Spinal cord (tissue), 10 donors: Measurements from ENCODE around the gene CDH13. TPM values are rescaled to one million over a fixed set of nuclear protein-coding genes. Genes with fewer than 3 reads are reported as not detected.

ENCODE experiments used
- DNase-seq, 6 donors: peaks; one replicate each; pipeline versions ENCODE4 v3.0.0 to v3.0.0-alpha.2; 2013 to 2015; ENCODE audit warnings: low spot score in 6 of 6, low read depth in 4 of 6
- H3K27ac ChIP-seq: one replicate; pipeline ENCODE4 v1.5.1; 2013; ENCODE audit warnings: low read depth, low read length, control low read depth
- H3K27me3 ChIP-seq: one replicate; pipeline ENCODE4 v1.6.1; 2013; ENCODE audit warnings: low read length; ENCODE audit not compliant: control insufficient read depth, insufficient read depth
- H3K36me3 ChIP-seq: one replicate; pipeline ENCODE4 v1.6.1; 2013; ENCODE audit warnings: low read length; ENCODE audit not compliant: control insufficient read depth, insufficient read depth
- H3K4me1 ChIP-seq: one replicate; pipeline ENCODE4 v1.6.1; 2013; ENCODE audit warnings: low read length; ENCODE audit not compliant: control insufficient read depth, insufficient read depth
- H3K4me3 ChIP-seq: one replicate; pipeline ENCODE4 v1.5.1; 2013; ENCODE audit warnings: low read depth, low read length, control low read depth
- H3K9me3 ChIP-seq: one replicate; pipeline ENCODE4 v1.6.1; 2013; ENCODE audit warnings: low read length; ENCODE audit not compliant: control insufficient read depth, insufficient read depth
- WGBS: methylation state at CpG from one replicate; pipeline ENCODE4 v1.1.5; 2013; ENCODE audit warnings: missing lambda C conversion rate; ENCODE audit not compliant: insufficient coverage; 5-methylcytosine and 5-hydroxymethylcytosine counted together
- polyA plus RNA-seq, 2 donors: library from polyadenylated mRNA; unstranded; fragments of 120-200 nt; gene quantifications; one replicate each; pipeline ENCODE4 v1.2.1, GENCODE V29; 2013; ENCODE audit not compliant: insufficient read length in 2 of 2
- total RNA-seq, 2 donors: library from RNA; depleted of rRNA in 1 of 2; stranded (reverse); fragments of 120-200 nt in 1 of 2; fragments of >200 nt in 1 of 2; gene quantifications; one replicate each; pipeline versions ENCODE4 v1.2.3 to v1.2.4, GENCODE V29; 2013 to 2014
- donor health status: healthy.

CDH13 gene
- total and polyA plus RNA-seq, 4 donors = 34.5 to 82.3 (median 76.4) TPM

- no peak overlapping the region for H3K27ac ChIP-seq
- WGBS = 60% methylated on average over 7 of the region's 9 CpGs
- no peaks in the 10 kb centered on the region for H3K4me1 ChIP-seq
- no peaks in the 10 kb centered on the region for H3K9me3 ChIP-seq
- peak in 1 of 6 donors; percentile 60 for DNase-seq
- no peaks in the 10 kb centered on the region for H3K27me3 ChIP-seq
- H3K36me3 ChIP-seq = no peaks in the 10 kb centered on the region
- no peak overlapping the region for H3K4me3 ChIP-seq
Measured at GRCh38 chr16:83733301-83733700, 1106.5 kb downstream of the CDH13 start.

GRCh38 chr16:83734136-83734535 is 1107.4 kb downstream of the CDH13 start:
- H3K36me3 ChIP-seq = no peaks in the 10 kb centered on the region
- H3K27me3 ChIP-seq = no peaks in the 10 kb centered on the region
- no peak overlapping the region for H3K27ac ChIP-seq
- H3K4me1 ChIP-seq = no peaks in the 10 kb centered on the region
- H3K9me3 ChIP-seq = no peaks in the 10 kb centered on the region
- H3K4me3 ChIP-seq = no peak overlapping the region
- WGBS = 88% methylated on average over 2 of the region's 5 CpGs
- DNase-seq = no peak

- DNase-seq = peak in 2 of 6 donors; percentile 30 to 69
- WGBS = 48% methylated on average over 3 of the region's 11 CpGs
- H3K36me3 ChIP-seq = no peaks in the 10 kb centered on the region
Measured at GRCh38 chr16:83737729-83738354, 1111.1 kb downstream of the CDH13 start.

GRCh38 chr16:83738923-83739503 is 1112.2 kb downstream of the CDH13 start:
- Histone ChIP-seq H3K36me3 (no peaks in the 10 kb centered on the region), H3K27me3 (no peaks in the 10 kb centered on the region), H3K4me1 (peaks cover 17% of the 10 kb centered on the region), H3K9me3 (no peaks in the 10 kb centered on the region), H3K4me3 (no peak overlapping the region), H3K27ac (no peak overlapping the region)
- 93% methylated on average over 6 of the region's 7 CpGs for WGBS
- no peak for DNase-seq

More at GRCh38 chr16:83737729-83738354, 1111.1 kb downstream of the CDH13 start:
- H3K27ac ChIP-seq = no peak overlapping the region
- H3K9me3 ChIP-seq = no peaks in the 10 kb centered on the region
- H3K4me1 ChIP-seq = peaks cover 14% of the 10 kb centered on the region
- no peaks in the 10 kb centered on the region for H3K27me3 ChIP-seq
- H3K4me3 ChIP-seq = no peak overlapping the region

- Histone ChIP-seq H3K36me3 (no peaks in the 10 kb centered on the region), H3K4me1 (peaks cover 29% of the 10 kb centered on the region), H3K27ac (peak overlapping the region; percentile 54), H3K9me3 (no peaks in the 10 kb centered on the region), H3K27me3 (no peaks in the 10 kb centered on the region), H3K4me3 (no peak overlapping the region)
- peak in 3 of 6 donors; percentile 11 to 84 (median 65) for DNase-seq
- WGBS = 74% methylated on average over 19 of the region's 22 CpGs
Measured at GRCh38 chr16:83742124-83742899, 1115.5 kb downstream of the CDH13 start.

GRCh38 chr16:83743241-83743640 is 1116.5 kb downstream of the CDH13 start:
- no peak for DNase-seq
- WGBS = 52% methylated on average over 3 of the region's 4 CpGs
- H3K27me3 ChIP-seq = no peaks in the 10 kb centered on the region
- H3K4me3 ChIP-seq = no peak overlapping the region
- H3K36me3 ChIP-seq = no peaks in the 10 kb centered on the region
- no peaks in the 10 kb centered on the region for H3K9me3 ChIP-seq
- H3K4me1 ChIP-seq = peaks cover 29% of the 10 kb centered on the region
- no peak overlapping the region for H3K27ac ChIP-seq

GRCh38 chr16:83743720-83744119 is 1117.0 kb downstream of the CDH13 start:
- H3K9me3 ChIP-seq = no peaks in the 10 kb centered on the region
- H3K4me3 ChIP-seq = no peak overlapping the region
- H3K36me3 ChIP-seq = no peaks in the 10 kb centered on the region
- 72% methylated on average over 5 of the region's 6 CpGs for WGBS
- no peak overlapping the region for H3K27ac ChIP-seq
- no peaks in the 10 kb centered on the region for H3K27me3 ChIP-seq
- no peak for DNase-seq
- H3K4me1 ChIP-seq = peaks cover 29% of the 10 kb centered on the region

- Histone ChIP-seq H3K4me3 (no peak overlapping the region), H3K4me1 (peaks cover 29% of the 10 kb centered on the region), H3K9me3 (no peaks in the 10 kb centered on the region), H3K27ac (no peak overlapping the region), H3K27me3 (no peaks in the 10 kb centered on the region), H3K36me3 (no peaks in the 10 kb centered on the region)
- 36% methylated on average over 11 of the region's 12 CpGs for WGBS
- DNase-seq = peak in 2 of 6 donors; percentile 59
Measured at GRCh38 chr16:83744441-83744981, 1117.7 kb downstream of the CDH13 start.

GRCh38 chr16:83746611-83747010 is 1119.8 kb downstream of the CDH13 start:
- Histone ChIP-seq H3K36me3 (no peaks in the 10 kb centered on the region), H3K9me3 (no peaks in the 10 kb centered on the region), H3K4me3 (no peak overlapping the region), H3K27me3 (no peaks in the 10 kb centered on the region), H3K27ac (no peak overlapping the region), H3K4me1 (peaks cover 27% of the 10 kb centered on the region)
- DNase-seq = no peak
